GM12892 (cell line): ENCODE data around the gene AGBL2.

Source experiments
- POLR2A ChIP-seq: IDR thresholded peaks from 2 replicates; pipeline ENCODE4 v1.6.1; 2011; ENCODE audit warnings: low read depth, low read length, control low read depth
- POLR2AphosphoS5 ChIP-seq: IDR thresholded peaks from 2 replicates; pipeline ENCODE4 v1.6.1; 2011; ENCODE audit warnings: low read depth, low read length, control low read depth
- TAF1 ChIP-seq: IDR thresholded peaks from 2 replicates; pipeline ENCODE4 v1.6.1; 2011; ENCODE audit warnings: low read depth, mild to moderate bottlenecking, control low read depth, low read length, borderline replicate concordance

DNA sequence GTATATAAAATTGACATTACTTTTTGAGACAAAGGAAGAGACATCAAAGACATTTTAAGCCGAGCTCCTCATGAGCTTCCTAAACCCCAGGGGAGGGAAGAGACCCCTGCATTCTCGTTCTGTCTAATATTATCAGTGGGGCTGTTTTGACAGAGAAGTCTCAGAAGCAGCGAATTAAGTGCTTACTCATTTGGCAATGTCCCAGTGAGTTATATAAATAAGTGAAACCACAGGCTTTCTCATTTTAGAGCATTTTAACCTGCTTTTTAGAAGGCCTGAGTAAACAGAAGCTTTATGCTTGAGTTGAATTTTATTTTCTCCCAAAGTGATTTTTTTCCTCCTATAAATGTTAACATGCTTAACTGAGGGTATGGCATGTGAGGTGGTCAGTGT, 97.8 kb downstream of the AGBL2 start:
- TF ChIP-seq POLR2A (no peak), TAF1 (no peak), POLR2AphosphoS5 (no peak)
